Measurements from ENCODE around the gene RPLP1.

RPLP1 gene

DNA sequence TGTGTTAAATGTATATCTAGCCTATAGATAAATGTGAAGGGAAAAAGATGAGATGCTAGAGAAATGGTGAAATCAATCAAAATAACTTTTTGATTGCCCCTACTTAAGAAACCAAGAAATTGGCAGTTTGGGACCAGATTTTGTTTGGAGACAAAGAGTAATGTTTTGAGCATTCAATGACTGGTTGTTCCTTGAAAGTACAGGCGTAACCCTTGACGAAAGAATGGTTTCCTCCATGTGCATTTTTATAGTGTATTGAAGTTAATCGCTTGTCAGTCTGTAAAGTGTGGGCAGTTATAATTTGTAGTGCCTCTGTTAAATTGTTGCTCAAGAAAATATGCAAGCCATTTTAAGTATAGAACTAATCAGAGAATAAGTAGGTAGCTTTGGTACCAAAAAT is 37.2 kb upstream of the RPLP1 start:
- H3K9ac ChIP-seq (ENCODE audit: low read length), result peak overlapping the region; percentile 88
- H3K27me3 ChIP-seq (replicated peaks; ENCODE audit: control insufficient read depth, insufficient read depth, low read length), result no peaks in the 10 kb centered on the region
- H3K36me3 ChIP-seq (ENCODE audit: control insufficient read depth, insufficient read depth, low read length, severe bottlenecking), result no peaks in the 10 kb centered on the region
- peak overlapping the region; percentile 83 for H3K4me3 ChIP-seq (ENCODE audit: low read length)
- H3K9me3 ChIP-seq (ENCODE audit: control insufficient read depth, low read length), result no peaks in the 10 kb centered on the region
- peaks cover 11% of the 10 kb centered on the region for H3K4me1 ChIP-seq (ENCODE audit: control insufficient read depth, insufficient read depth, low read length)
- peak; percentile 14 for DNase-seq (ENCODE audit: low read depth)

- H3K4me1 ChIP-seq (ENCODE audit: control insufficient read depth, insufficient read depth, low read length), result peaks cover 11% of the 10 kb centered on the region
- no peaks in the 10 kb centered on the region for H3K27me3 ChIP-seq (replicated peaks; ENCODE audit: control insufficient read depth, insufficient read depth, low read length)
- no peaks in the 10 kb centered on the region for H3K9me3 ChIP-seq (ENCODE audit: control insufficient read depth, low read length)
- peak; percentile 25 for DNase-seq (ENCODE audit: low read depth)
- H3K36me3 ChIP-seq (ENCODE audit: control insufficient read depth, insufficient read depth, low read length, severe bottlenecking), result no peaks in the 10 kb centered on the region
- no peak overlapping the region for H3K4me3 ChIP-seq (ENCODE audit: low read length)
- H3K9ac ChIP-seq (ENCODE audit: low read length), result no peak overlapping the region
These were observed 35.0 kb upstream of the RPLP1 start for GRCh38 chr15:69417581-69417980.

DNA sequence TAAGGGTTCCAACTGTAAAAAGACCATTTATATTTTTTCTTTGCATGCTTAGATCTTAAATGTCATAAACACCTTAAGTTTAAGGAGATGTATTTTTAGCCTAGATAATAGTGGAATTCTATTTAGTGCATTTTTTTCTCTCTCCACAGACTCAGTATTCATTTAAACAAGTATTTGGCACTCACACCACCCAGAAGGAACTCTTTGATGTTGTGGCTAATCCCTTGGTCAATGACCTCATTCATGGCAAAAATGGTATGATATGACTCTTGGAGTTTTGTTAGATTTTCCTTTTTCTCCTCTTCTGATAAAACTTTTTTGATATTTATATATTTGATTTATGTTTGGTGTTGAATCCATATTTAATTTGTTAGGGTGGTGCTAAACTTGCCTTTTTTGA is 31.1 kb upstream of the RPLP1 start:
- no peaks in the 10 kb centered on the region for H3K9me3 ChIP-seq (ENCODE audit: control insufficient read depth, low read length)
- no peak overlapping the region for H3K4me3 ChIP-seq (ENCODE audit: low read length)
- no peaks in the 10 kb centered on the region for H3K36me3 ChIP-seq (ENCODE audit: control insufficient read depth, insufficient read depth, low read length, severe bottlenecking)
- H3K4me1 ChIP-seq (ENCODE audit: control insufficient read depth, insufficient read depth, low read length), result no peaks in the 10 kb centered on the region
- no peaks in the 10 kb centered on the region for H3K27me3 ChIP-seq (replicated peaks; ENCODE audit: control insufficient read depth, insufficient read depth, low read length)
- no peak for DNase-seq (ENCODE audit: low read depth)
- H3K9ac ChIP-seq (ENCODE audit: low read length), result no peak overlapping the region

DNA sequence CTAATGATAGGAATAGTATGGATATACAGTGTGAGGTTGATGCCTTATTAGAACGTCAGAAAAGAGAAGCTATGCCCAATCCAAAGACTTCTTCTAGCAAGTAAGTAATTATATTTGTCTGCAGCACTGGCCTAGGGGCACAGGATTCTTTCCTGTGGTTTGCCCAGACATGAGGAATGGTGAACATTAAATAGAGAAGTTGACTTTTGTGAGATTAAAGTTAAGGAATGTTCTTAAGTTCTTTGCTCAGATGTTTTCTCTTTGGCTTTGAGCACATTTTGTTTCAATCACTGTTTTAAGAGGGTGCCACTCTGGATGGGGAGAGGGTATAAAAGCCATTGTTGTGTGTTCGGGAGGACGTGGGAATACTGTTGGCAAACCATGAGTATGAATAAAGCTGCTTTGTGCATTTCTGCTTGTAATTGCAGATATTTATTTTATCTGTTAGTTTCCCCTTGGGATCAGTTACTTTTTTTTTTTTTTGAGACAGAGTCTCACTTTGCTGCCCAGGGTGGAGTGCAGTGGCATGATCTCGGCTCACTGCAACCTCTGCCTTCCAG is 30.2 kb upstream of the RPLP1 start:
- peak; percentile 66 for DNase-seq (ENCODE audit: low read depth)
- Histone ChIP-seq H3K4me3 (ENCODE audit: low read length) (no peak overlapping the region), H3K27me3 (replicated peaks; ENCODE audit: control insufficient read depth, insufficient read depth, low read length) (no peaks in the 10 kb centered on the region), H3K9me3 (ENCODE audit: control insufficient read depth, low read length) (no peaks in the 10 kb centered on the region), H3K4me1 (ENCODE audit: control insufficient read depth, insufficient read depth, low read length) (no peaks in the 10 kb centered on the region), H3K36me3 (ENCODE audit: control insufficient read depth, insufficient read depth, low read length, severe bottlenecking) (no peaks in the 10 kb centered on the region), H3K9ac (ENCODE audit: low read length) (no peak overlapping the region)

- Histone ChIP-seq H3K36me3 (ENCODE audit: control insufficient read depth, insufficient read depth, low read length, severe bottlenecking) (no peaks in the 10 kb centered on the region), H3K4me3 (ENCODE audit: low read length) (no peak overlapping the region), H3K9me3 (ENCODE audit: control insufficient read depth, low read length) (no peaks in the 10 kb centered on the region), H3K9ac (ENCODE audit: low read length) (no peak overlapping the region), H3K4me1 (ENCODE audit: control insufficient read depth, insufficient read depth, low read length) (no peaks in the 10 kb centered on the region), H3K27me3 (replicated peaks; ENCODE audit: control insufficient read depth, insufficient read depth, low read length) (no peaks in the 10 kb centered on the region)
- DNase-seq (ENCODE audit: low read depth), result no peak
These were observed 28.6 kb upstream of the RPLP1 start for GRCh38 chr15:69424001-69424400.

DNA sequence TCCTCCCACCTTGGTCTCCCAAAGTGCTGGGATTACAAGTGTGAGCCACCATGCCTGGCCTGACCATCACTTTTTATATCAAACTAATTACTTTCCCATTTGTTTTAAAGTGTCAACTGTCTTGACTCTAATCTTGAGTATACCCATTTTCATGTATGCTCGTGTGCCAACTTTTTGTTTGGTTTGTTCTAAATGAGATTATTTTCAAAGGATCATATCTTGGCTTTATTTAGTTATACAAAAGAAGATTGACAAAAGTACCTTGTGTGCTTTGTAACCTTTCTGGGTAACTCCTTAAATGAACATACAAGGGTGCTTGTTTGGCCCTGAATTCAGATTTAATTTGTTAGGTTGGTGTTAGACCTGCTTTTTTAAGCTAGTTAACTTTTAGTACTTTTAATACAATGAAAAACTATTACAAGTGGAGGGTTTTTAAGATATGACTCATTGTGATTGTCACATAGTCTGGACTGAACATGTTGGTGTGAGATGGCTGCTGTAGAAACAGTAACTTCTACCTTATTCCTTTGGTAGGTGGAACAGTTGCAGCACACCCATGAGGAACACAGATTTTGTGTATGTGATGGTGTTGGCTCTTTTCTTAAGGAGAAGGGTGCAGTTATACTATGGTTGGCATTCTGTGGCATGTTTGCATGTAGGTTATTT is 27.7 kb upstream of the RPLP1 start:
- DNase-seq (ENCODE audit: low read depth), result peak; percentile 27
- H3K4me1 ChIP-seq (ENCODE audit: control insufficient read depth, insufficient read depth, low read length), result no peaks in the 10 kb centered on the region

GRCh38 chr15:69433831-69434230 is 18.8 kb upstream of the RPLP1 start:
- H3K4me1 ChIP-seq (ENCODE audit: control insufficient read depth, insufficient read depth, low read length), result peaks cover 8% of the 10 kb centered on the region
- H3K27me3 ChIP-seq (replicated peaks; ENCODE audit: control insufficient read depth, insufficient read depth, low read length), result no peaks in the 10 kb centered on the region
- H3K36me3 ChIP-seq (ENCODE audit: control insufficient read depth, insufficient read depth, low read length, severe bottlenecking), result no peaks in the 10 kb centered on the region
- H3K9me3 ChIP-seq (ENCODE audit: control insufficient read depth, low read length), result no peaks in the 10 kb centered on the region
- no peak overlapping the region for H3K9ac ChIP-seq (ENCODE audit: low read length)
- no peak overlapping the region for H3K4me3 ChIP-seq (ENCODE audit: low read length)
- DNase-seq (ENCODE audit: low read depth), result no peak

More for the DNA sequence above, 27.7 kb upstream of the RPLP1 start:
- H3K9ac ChIP-seq (ENCODE audit: low read length), result no peak overlapping the region
- H3K27me3 ChIP-seq (replicated peaks; ENCODE audit: control insufficient read depth, insufficient read depth, low read length), result no peaks in the 10 kb centered on the region
- no peak overlapping the region for H3K4me3 ChIP-seq (ENCODE audit: low read length)
- no peaks in the 10 kb centered on the region for H3K9me3 ChIP-seq (ENCODE audit: control insufficient read depth, low read length)
- H3K36me3 ChIP-seq (ENCODE audit: control insufficient read depth, insufficient read depth, low read length, severe bottlenecking), result no peaks in the 10 kb centered on the region

DNA sequence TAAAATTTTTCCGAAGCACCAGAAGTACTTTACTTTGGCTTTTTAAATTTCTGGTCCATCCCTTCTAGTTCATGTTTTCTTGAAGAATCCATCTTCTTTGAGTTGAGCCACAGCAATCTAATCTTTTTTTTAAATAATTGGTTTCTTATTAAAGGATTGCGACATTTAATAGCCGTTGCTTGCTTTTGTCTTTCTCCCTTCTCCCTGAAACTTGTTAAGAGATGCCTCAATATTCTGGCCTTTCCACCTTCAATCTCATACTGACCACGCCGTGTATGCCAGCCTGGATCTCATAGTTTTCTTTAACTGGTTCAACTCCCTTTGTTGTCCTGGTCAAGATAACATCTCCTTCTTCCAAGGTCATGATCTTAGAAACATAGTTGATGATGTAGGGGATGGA is 18.4 kb upstream of the RPLP1 start:
- DNase-seq (ENCODE audit: low read depth), result no peak
- no peak overlapping the region for H3K9ac ChIP-seq (ENCODE audit: low read length)
- H3K4me3 ChIP-seq (ENCODE audit: low read length), result no peak overlapping the region
- no peaks in the 10 kb centered on the region for H3K9me3 ChIP-seq (ENCODE audit: control insufficient read depth, low read length)
- no peaks in the 10 kb centered on the region for H3K27me3 ChIP-seq (replicated peaks; ENCODE audit: control insufficient read depth, insufficient read depth, low read length)
- H3K4me1 ChIP-seq (ENCODE audit: control insufficient read depth, insufficient read depth, low read length), result peaks cover 8% of the 10 kb centered on the region
- no peaks in the 10 kb centered on the region for H3K36me3 ChIP-seq (ENCODE audit: control insufficient read depth, insufficient read depth, low read length, severe bottlenecking)

- Histone ChIP-seq H3K4me3 (ENCODE audit: low read length) (no peak overlapping the region), H3K9ac (ENCODE audit: low read length) (no peak overlapping the region), H3K4me1 (ENCODE audit: control insufficient read depth, insufficient read depth, low read length) (peaks cover 8% of the 10 kb centered on the region), H3K27me3 (replicated peaks; ENCODE audit: control insufficient read depth, insufficient read depth, low read length) (no peaks in the 10 kb centered on the region), H3K9me3 (ENCODE audit: control insufficient read depth, low read length) (no peaks in the 10 kb centered on the region), H3K36me3 (ENCODE audit: control insufficient read depth, insufficient read depth, low read length, severe bottlenecking) (no peaks in the 10 kb centered on the region)
- DNase-seq (ENCODE audit: low read depth), result no peak
These were observed 17.9 kb upstream of the RPLP1 start for GRCh38 chr15:69434679-69435078.

GRCh38 chr15:69435985-69436384 is 16.6 kb upstream of the RPLP1 start:
- H3K4me1 ChIP-seq (ENCODE audit: control insufficient read depth, insufficient read depth, low read length), result peaks cover 8% of the 10 kb centered on the region
- H3K9ac ChIP-seq (ENCODE audit: low read length), result no peak overlapping the region
- no peaks in the 10 kb centered on the region for H3K9me3 ChIP-seq (ENCODE audit: control insufficient read depth, low read length)
- H3K4me3 ChIP-seq (ENCODE audit: low read length), result no peak overlapping the region
- no peaks in the 10 kb centered on the region for H3K36me3 ChIP-seq (ENCODE audit: control insufficient read depth, insufficient read depth, low read length, severe bottlenecking)
- H3K27me3 ChIP-seq (replicated peaks; ENCODE audit: control insufficient read depth, insufficient read depth, low read length), result no peaks in the 10 kb centered on the region
- DNase-seq (ENCODE audit: low read depth), result no peak

- no peaks in the 10 kb centered on the region for H3K9me3 ChIP-seq (ENCODE audit: control insufficient read depth, low read length)
- no peak overlapping the region for H3K4me3 ChIP-seq (ENCODE audit: low read length)
- H3K9ac ChIP-seq (ENCODE audit: low read length), result no peak overlapping the region
- no peaks in the 10 kb centered on the region for H3K36me3 ChIP-seq (ENCODE audit: control insufficient read depth, insufficient read depth, low read length, severe bottlenecking)
- no peaks in the 10 kb centered on the region for H3K27me3 ChIP-seq (replicated peaks; ENCODE audit: control insufficient read depth, insufficient read depth, low read length)
- no peak for DNase-seq (ENCODE audit: low read depth)
- peaks cover 8% of the 10 kb centered on the region for H3K4me1 ChIP-seq (ENCODE audit: control insufficient read depth, insufficient read depth, low read length)
These were observed 15.7 kb upstream of the RPLP1 start for GRCh38 chr15:69436951-69437350.

GRCh38 chr15:69439623-69440022 is 13.0 kb upstream of the RPLP1 start:
- H3K9ac ChIP-seq (ENCODE audit: low read length), result no peak overlapping the region
- no peak for DNase-seq (ENCODE audit: low read depth)
- H3K36me3 ChIP-seq (ENCODE audit: control insufficient read depth, insufficient read depth, low read length, severe bottlenecking), result no peaks in the 10 kb centered on the region
- H3K9me3 ChIP-seq (ENCODE audit: control insufficient read depth, low read length), result no peaks in the 10 kb centered on the region
- H3K4me3 ChIP-seq (ENCODE audit: low read length), result no peak overlapping the region
- no peaks in the 10 kb centered on the region for H3K27me3 ChIP-seq (replicated peaks; ENCODE audit: control insufficient read depth, insufficient read depth, low read length)
- H3K4me1 ChIP-seq (ENCODE audit: control insufficient read depth, insufficient read depth, low read length), result no peaks in the 10 kb centered on the region
